Prostate gland (tissue), 2 donors: ENCODE data around the gene WNK2.

ENCODE experiments used
- CTCF ChIP-seq, 4 experiments: fragments of 200-600 bp in 2 of 4; fragments of 450-650 bp in 2 of 4; sonication (generic) in 2 of 4; IDR thresholded peaks; 1 replicate in 3 of 4; 2 replicates in 1 of 4; pipeline ENCODE4 v1.5.1; 2016 to 2019; ENCODE audit warnings: antibody characterized with exemption in 4 of 4, mild to moderate bottlenecking in 2 of 4, moderate library complexity in 2 of 4
- POLR2AphosphoS5 ChIP-seq: sonication (generic); formaldehyde crosslinking; IDR thresholded peaks from one replicate; pipeline ENCODE4 v1.6.1; 2017; ENCODE audit warnings: antibody characterized with exemption

- no peak for TF ChIP-seq POLR2AphosphoS5
- TF ChIP-seq CTCF (IDR thresholded peaks at IDR 0.05), result no peak
Measured at GRCh38 chr9:93306081-93306480, 122.1 kb downstream of the WNK2 start.
